ENCODE measurements around the gene CACNA2D4. TPM values are rescaled to one million over a fixed set of nuclear protein-coding genes. Genes with fewer than 3 reads are reported as not detected.

The CACNA2D4 gene
- total RNA-seq, 1 experiment from 2014 or later = 1.7 TPM

- ChIA-PET CTCF (no interaction called here), RAD21 (ENCODE audit: low non-redundant PET in 1 of 2, low total read pairs in 2 of 2, uncharacterized antibody in 2 of 2, unreplicated experiment in 2 of 2) (no interaction called here), POLR2A (no interaction called here)
- ATAC-seq (no peak), DNase-seq (ENCODE audit: low read depth, low spot score) (no peak)
- BruUV-seq (replicated peaks) = no TSS peak
- Histone ChIP-seq H4K20me1 (ENCODE audit: insufficient read depth) (no peaks in the 10 kb centered on the region; the same call in 1 of the 2 replicates), H3K27me3 (ENCODE audit: insufficient read depth, low read length) (no peaks in the 10 kb centered on the region), H3K27ac (ENCODE audit: low read depth, low read length) (no peak overlapping the region), H3K4me1 (ENCODE audit: control insufficient read depth in 1 of 2, insufficient read depth in 2 of 2, low read length in 2 of 2) (peaks cover 3 to 4% of the 10 kb centered on the region in 2 experiments; a peak in 1 of 4 replicates), H3K9me2 (ENCODE audit: insufficient read depth) (no peaks in the 10 kb centered on the region), H3K9ac (ENCODE audit: low read length) (no peak overlapping the region), H3K9me3 (ENCODE audit: control insufficient read depth in 1 of 2, insufficient read depth in 1 of 2, low read depth in 1 of 2, low read length in 2 of 2) (no peaks in the 10 kb centered on the region), H2AFZ (ENCODE audit: low read depth, low read length, poor library complexity, severe bottlenecking) (no peak overlapping the region), H3K4me2 (ENCODE audit: low read length) (no peak overlapping the region), H3K4me3 (replicated peaks in 1 of 2; ENCODE audit: low read depth in 1 of 2, low read length in 2 of 2) (no peak overlapping the region), H3K36me3 (ENCODE audit: control insufficient read depth in 1 of 2, insufficient read depth in 2 of 2, low read length in 2 of 2) (peaks cover 0 to 4% of the 10 kb centered on the region in 2 experiments; a peak in 1 of 4 replicates), H3K79me2 (ENCODE audit: insufficient read depth, low read length) (peaks cover 77% of the 10 kb centered on the region)
- no peak for TF ChIP-seq JUND (IDR thresholded peaks at IDR 0.05)
- no peak for TF ChIP-seq EZH2 (IDR thresholded peaks at IDR 0.05)
- TF ChIP-seq POLR2AphosphoS5 (IDR thresholded peaks at IDR 0.05; ENCODE audit: low read depth, low read length) = no peak
- TF ChIP-seq RAD21 (IDR thresholded peaks at IDR 0.05; ENCODE audit: low read depth) = no peak
- TF ChIP-seq SRF (IDR thresholded peaks at IDR 0.05; ENCODE audit: low read depth) = no peak
- TF ChIP-seq CEBPB (IDR thresholded peaks at IDR 0.05; ENCODE audit: low read depth) = no peak
- no peak for TF ChIP-seq ZFX (IDR thresholded peaks at IDR 0.05)
- TF ChIP-seq MAX (IDR thresholded peaks at IDR 0.05) = no peak
- TF ChIP-seq CBX3 (IDR thresholded peaks at IDR 0.05; ENCODE audit: low read depth) = no peak
- TF ChIP-seq REST (IDR thresholded peaks at IDR 0.05; ENCODE audit: low read depth) = no peak
- TF ChIP-seq CTCF (IDR thresholded peaks at IDR 0.05 in 2 of 3, conservative IDR thresholded peaks at IDR 0.05 in 1 of 3; ENCODE audit: borderline replicate concordance in 1 of 3, insufficient read depth in 1 of 3, low read depth in 2 of 3, low read length in 2 of 3) = no peak
- no peak for TF ChIP-seq EGR1 (IDR thresholded peaks at IDR 0.05; ENCODE audit: low read depth)
- TF ChIP-seq ZNF274 (IDR thresholded peaks at IDR 0.05; ENCODE audit: low read depth, low read length) = no peak
- TF ChIP-seq YY1 (IDR thresholded peaks at IDR 0.05; ENCODE audit: extremely low read depth, insufficient replicate concordance, low read depth, low read length) = no peak
- TF ChIP-seq ZBTB33 (IDR thresholded peaks at IDR 0.05; ENCODE audit: extremely low read depth, insufficient replicate concordance, low read length) = no peak
- no peak for TF ChIP-seq FOSL1 (IDR thresholded peaks at IDR 0.05; ENCODE audit: low read depth)
- TF ChIP-seq TCF7L2 (IDR thresholded peaks at IDR 0.05; ENCODE audit: borderline replicate concordance, extremely low read depth, insufficient read depth, insufficient read length) = no peak
- TF ChIP-seq POLR2A (IDR thresholded peaks at IDR 0.05; ENCODE audit: borderline replicate concordance, extremely low read depth, insufficient read depth, insufficient read length) = no peak
- intact Hi-C loops (cut with micrococcal nuclease) = no loop called here
These were observed 148.5 kb downstream of the CACNA2D4 start for GRCh38 chr12:1769809-1770494.
